HL-60 (cell line): ENCODE results near the gene NFIB.

Source experiments
- DNase-seq, 2 experiments: peaks; one replicate each; pipeline ENCODE4 v3.0.0-alpha.2; 2010 to 2020; ENCODE audit warnings: low read depth in 1 of 2, low spot score in 1 of 2
- H3K27ac ChIP-seq: fragments of 250-450 bp; sonication (Bioruptor Pico); replicated peaks from 2 replicates; pipeline ENCODE4 v1.5.1; 2020; ENCODE audit warnings: mild to moderate bottlenecking, moderate library complexity
- H3K27me3 ChIP-seq: fragments of 250-450 bp; sonication (Bioruptor Pico); 2 replicates; pipeline ENCODE4 v1.5.1; 2021; ENCODE audit warnings: mild to moderate bottlenecking, moderate library complexity; ENCODE audit not compliant: insufficient read depth, poor library complexity, severe bottlenecking
- H3K4me3 ChIP-seq: replicated peaks from 2 replicates; pipeline ENCODE4 v1.5.1; 2011; ENCODE audit warnings: mild to moderate bottlenecking, control low read depth, low read length; ENCODE audit not compliant: insufficient read depth
- GABPA ChIP-seq: IDR thresholded peaks from 2 replicates; pipeline ENCODE4 v1.6.1; 2012; ENCODE audit warnings: low read depth
- POLR2AphosphoS5 ChIP-seq: IDR thresholded peaks from 2 replicates; pipeline ENCODE4 v1.6.1; 2012; ENCODE audit warnings: low read depth
- SPI1 ChIP-seq: IDR thresholded peaks from 2 replicates; pipeline ENCODE4 v1.6.1; 2012; ENCODE audit warnings: low read depth, mild to moderate bottlenecking, borderline replicate concordance
- TF ChIP-seq, protein P1 (sequence below): IDR thresholded peaks from 2 replicates; pipeline ENCODE4 v1.6.1; 2012; ENCODE audit warnings: low read depth; ENCODE audit not compliant: insufficient replicate concordance
- TF ChIP-seq, protein P2 (sequence below): IDR thresholded peaks from one replicate; pipeline ENCODE4 v1.5.1; 2011; ENCODE audit warnings: low read length, control low read depth, inconsistent platforms; ENCODE audit not compliant: insufficient read depth

The NFIB gene

DNA sequence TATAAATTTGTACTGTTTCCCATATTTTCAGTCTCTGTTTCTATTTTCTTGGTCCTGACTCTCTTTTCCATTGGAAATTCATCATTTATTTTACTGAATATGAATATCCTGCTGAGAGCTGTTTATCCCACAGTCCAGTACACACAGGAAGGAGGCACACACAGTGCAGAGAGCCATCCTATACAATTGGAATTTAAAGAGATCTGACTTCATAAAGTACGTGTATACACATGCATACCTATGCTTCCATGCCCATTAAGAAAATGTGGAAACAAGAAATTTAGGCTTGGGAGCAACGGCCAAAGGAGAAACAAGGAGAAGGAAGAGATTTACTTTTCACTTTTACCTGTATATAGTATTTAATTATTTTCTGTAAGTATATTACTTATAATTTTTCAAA is 99.2 kb downstream of the NFIB start:
- H3K4me3 ChIP-seq: no peak overlapping the region
- TF ChIP-seq, protein P1, sequence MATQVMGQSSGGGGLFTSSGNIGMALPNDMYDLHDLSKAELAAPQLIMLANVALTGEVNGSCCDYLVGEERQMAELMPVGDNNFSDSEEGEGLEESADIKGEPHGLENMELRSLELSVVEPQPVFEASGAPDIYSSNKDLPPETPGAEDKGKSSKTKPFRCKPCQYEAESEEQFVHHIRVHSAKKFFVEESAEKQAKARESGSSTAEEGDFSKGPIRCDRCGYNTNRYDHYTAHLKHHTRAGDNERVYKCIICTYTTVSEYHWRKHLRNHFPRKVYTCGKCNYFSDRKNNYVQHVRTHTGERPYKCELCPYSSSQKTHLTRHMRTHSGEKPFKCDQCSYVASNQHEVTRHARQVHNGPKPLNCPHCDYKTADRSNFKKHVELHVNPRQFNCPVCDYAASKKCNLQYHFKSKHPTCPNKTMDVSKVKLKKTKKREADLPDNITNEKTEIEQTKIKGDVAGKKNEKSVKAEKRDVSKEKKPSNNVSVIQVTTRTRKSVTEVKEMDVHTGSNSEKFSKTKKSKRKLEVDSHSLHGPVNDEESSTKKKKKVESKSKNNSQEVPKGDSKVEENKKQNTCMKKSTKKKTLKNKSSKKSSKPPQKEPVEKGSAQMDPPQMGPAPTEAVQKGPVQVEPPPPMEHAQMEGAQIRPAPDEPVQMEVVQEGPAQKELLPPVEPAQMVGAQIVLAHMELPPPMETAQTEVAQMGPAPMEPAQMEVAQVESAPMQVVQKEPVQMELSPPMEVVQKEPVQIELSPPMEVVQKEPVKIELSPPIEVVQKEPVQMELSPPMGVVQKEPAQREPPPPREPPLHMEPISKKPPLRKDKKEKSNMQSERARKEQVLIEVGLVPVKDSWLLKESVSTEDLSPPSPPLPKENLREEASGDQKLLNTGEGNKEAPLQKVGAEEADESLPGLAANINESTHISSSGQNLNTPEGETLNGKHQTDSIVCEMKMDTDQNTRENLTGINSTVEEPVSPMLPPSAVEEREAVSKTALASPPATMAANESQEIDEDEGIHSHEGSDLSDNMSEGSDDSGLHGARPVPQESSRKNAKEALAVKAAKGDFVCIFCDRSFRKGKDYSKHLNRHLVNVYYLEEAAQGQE: no peak
- TF ChIP-seq POLR2AphosphoS5: no peak
- no peak for TF ChIP-seq SPI1
- TF ChIP-seq, protein P2, sequence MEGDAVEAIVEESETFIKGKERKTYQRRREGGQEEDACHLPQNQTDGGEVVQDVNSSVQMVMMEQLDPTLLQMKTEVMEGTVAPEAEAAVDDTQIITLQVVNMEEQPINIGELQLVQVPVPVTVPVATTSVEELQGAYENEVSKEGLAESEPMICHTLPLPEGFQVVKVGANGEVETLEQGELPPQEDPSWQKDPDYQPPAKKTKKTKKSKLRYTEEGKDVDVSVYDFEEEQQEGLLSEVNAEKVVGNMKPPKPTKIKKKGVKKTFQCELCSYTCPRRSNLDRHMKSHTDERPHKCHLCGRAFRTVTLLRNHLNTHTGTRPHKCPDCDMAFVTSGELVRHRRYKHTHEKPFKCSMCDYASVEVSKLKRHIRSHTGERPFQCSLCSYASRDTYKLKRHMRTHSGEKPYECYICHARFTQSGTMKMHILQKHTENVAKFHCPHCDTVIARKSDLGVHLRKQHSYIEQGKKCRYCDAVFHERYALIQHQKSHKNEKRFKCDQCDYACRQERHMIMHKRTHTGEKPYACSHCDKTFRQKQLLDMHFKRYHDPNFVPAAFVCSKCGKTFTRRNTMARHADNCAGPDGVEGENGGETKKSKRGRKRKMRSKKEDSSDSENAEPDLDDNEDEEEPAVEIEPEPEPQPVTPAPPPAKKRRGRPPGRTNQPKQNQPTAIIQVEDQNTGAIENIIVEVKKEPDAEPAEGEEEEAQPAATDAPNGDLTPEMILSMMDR: no peak
- TF ChIP-seq GABPA: no peak
- no peak for DNase-seq
- H3K27ac ChIP-seq: no peak overlapping the region
- H3K27me3 ChIP-seq: no peaks in the 10 kb centered on the region

- TF ChIP-seq GABPA: no peak
- TF ChIP-seq, protein P1: no peak
- TF ChIP-seq, protein P2: no peak
- TF ChIP-seq POLR2AphosphoS5: no peak
- no peak for TF ChIP-seq SPI1
- H3K27me3 ChIP-seq: no peaks in the 10 kb centered on the region
- no peak overlapping the region for H3K27ac ChIP-seq
- no peak for DNase-seq
- H3K4me3 ChIP-seq: no peak overlapping the region
Measured at GRCh38 chr9:14214065-14214684, 99.8 kb downstream of the NFIB start.

DNA sequence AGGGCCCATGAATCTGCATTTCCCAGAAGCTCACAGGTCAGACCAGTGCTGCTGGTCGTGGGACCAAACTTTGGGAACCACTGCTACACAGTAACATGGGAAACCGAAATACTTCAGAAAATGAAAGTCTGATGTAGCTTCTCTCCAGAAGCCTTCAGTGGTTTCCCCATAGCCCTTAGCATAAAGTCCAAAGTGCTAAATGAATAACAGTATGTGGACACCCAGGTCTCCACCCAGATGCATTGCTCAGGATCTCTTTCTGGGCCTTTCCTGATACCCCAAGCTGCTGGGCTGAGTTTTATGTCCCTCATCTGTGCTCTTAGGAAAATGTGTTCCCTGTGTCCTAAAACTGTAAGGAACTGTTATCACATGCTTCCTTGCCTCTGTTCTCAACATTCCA is 100.4 kb downstream of the NFIB start:
- Histone ChIP-seq H3K27ac (no peak overlapping the region), H3K27me3 (no peaks in the 10 kb centered on the region), H3K4me3 (no peak overlapping the region)
- TF ChIP-seq POLR2AphosphoS5: no peak
- TF ChIP-seq, protein P2: no peak
- no peak for DNase-seq
